HEK293T (cell line): ENCODE measurements around the gene SAFB2.

Experiments used
- CTCF ChIA-PET: fragments of 350-600 bp; formaldehyde crosslinking; extraction: SDS; loops from one replicate; lab custom pipeline; 2021; ENCODE audit warnings: antibody characterized with exemption, inconsistent platforms; lab: Yijun Ruan, JAX
- POLR2A ChIA-PET: fragments of 350-600 bp; formaldehyde crosslinking; extraction: SDS; loops from one replicate; lab custom pipeline; 2020; ENCODE audit warnings: antibody characterized with exemption, inconsistent platforms; lab: Yijun Ruan, JAX
- DNase-seq: peaks from one replicate; pipeline ENCODE4 v3.0.0; 2012; ENCODE audit warnings: mixed read lengths; ENCODE audit errors: extremely low spot score
- ARNT ChIP-seq: fragments of 450-650 bp; IDR thresholded peaks from 2 replicates; pipeline ENCODE4 v1.6.1; 2017; ENCODE audit warnings: mild to moderate bottlenecking
- BHLHE40 ChIP-seq: fragments of 450-650 bp; IDR thresholded peaks from 2 replicates; pipeline ENCODE4 v1.6.1; 2016; ENCODE audit warnings: mild to moderate bottlenecking, moderate library complexity, borderline replicate concordance
- CTBP1 ChIP-seq: fragments of 450-650 bp; IDR thresholded peaks from 2 replicates; pipeline ENCODE4 v1.6.1; 2016; ENCODE audit warnings: borderline replicate concordance
- ELF4 ChIP-seq: fragments of 450-650 bp; IDR thresholded peaks from 2 replicates; pipeline ENCODE4 v1.6.1; 2017; ENCODE audit warnings: antibody characterized with exemption
- FOXA1 ChIP-seq: fragments of 450-650 bp; IDR thresholded peaks from 2 replicates; pipeline ENCODE4 v1.6.1; 2016; ENCODE audit warnings: mild to moderate bottlenecking
- FOXK2 ChIP-seq: fragments of 450-650 bp; IDR thresholded peaks from 2 replicates; pipeline ENCODE4 v1.6.1; 2016; ENCODE audit warnings: mild to moderate bottlenecking
- FOXM1 ChIP-seq: fragments of 450-650 bp; IDR thresholded peaks from 2 replicates; pipeline ENCODE4 v1.6.1; 2017; ENCODE audit warnings: mild to moderate bottlenecking, borderline replicate concordance
- HDGF ChIP-seq: fragments of 450-650 bp; IDR thresholded peaks from 2 replicates; pipeline ENCODE4 v1.6.1; 2017; ENCODE audit warnings: antibody characterized with exemption, borderline replicate concordance
- L3MBTL2 ChIP-seq: fragments of 450-650 bp; conservative IDR thresholded peaks from 2 replicates; pipeline ENCODE4 v1.6.1; 2016; ENCODE audit warnings: mild to moderate bottlenecking
- LEF1 ChIP-seq: fragments of 450-650 bp; IDR thresholded peaks from 2 replicates; pipeline ENCODE4 v1.6.1; 2017; ENCODE audit warnings: mild to moderate bottlenecking, borderline replicate concordance
- NFRKB ChIP-seq: fragments of 450-650 bp; IDR thresholded peaks from 2 replicates; pipeline ENCODE4 v1.6.1; 2016; ENCODE audit warnings: mild to moderate bottlenecking, moderate library complexity
- PKNOX1 ChIP-seq: fragments of 450-650 bp; IDR thresholded peaks from 2 replicates; pipeline ENCODE4 v1.6.1; 2016
- SP1 ChIP-seq: fragments of 450-650 bp; IDR thresholded peaks from 2 replicates; pipeline ENCODE4 v1.6.1; 2017
- SUZ12 ChIP-seq: fragments of 450-650 bp; IDR thresholded peaks from 2 replicates; pipeline ENCODE4 v1.6.1; 2016; ENCODE audit warnings: mild to moderate bottlenecking
- TARDBP ChIP-seq: fragments of 450-650 bp; IDR thresholded peaks from 2 replicates; pipeline ENCODE4 v1.6.1; 2016
- ZNF384 ChIP-seq: fragments of 450-650 bp; IDR thresholded peaks from 2 replicates; pipeline ENCODE4 v1.6.1; 2016

Gene SAFB2

DNA sequence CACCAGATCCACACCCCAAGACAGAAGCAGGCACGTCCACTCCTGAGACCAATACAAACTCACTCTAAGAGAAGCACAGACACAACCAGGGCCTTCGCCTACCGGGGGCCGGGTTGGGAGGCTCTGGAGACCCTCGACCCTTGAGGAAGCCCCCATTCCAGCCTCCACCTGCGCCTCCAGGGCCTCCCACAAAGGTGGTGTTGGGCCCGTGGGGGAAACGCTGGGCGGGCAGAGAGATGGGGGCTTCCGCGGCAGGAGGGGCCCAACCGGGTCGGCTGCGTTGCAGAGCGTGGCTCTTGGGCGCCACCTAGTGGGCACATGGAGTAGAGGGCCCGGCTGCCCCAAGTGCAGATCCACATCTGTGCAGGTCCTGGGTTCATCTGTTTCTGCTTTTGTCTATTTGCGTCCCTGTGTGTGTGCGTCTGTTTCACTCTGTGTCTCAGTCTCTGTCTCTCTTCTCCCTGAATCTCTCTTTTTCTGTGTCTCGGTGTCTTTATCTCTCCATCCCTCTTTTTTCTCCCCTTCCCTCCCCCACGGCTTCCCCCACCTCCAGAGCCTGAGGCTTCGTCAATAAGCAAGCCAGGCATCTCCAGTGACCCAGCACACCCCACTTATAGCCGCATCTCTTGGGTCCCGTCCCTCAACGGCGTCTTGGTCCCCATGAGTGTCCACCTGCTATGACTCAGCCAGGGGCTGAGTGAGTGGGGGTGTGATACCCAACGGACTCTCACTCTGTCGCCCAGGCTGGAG, 44.3 kb downstream of the SAFB2 start:
- ChIA-PET CTCF (interaction anchor here (0.6 to 2.8 kb wide), 2 partner anchors 31 to 1036 kb away, joined by 4 to 10 read pairs; no protein-coding TSS in a partner anchor), POLR2A (no interaction called here)
- TF ChIP-seq PKNOX1 = no peak
- TF ChIP-seq FOXM1 = peak; percentile 68; the same call in 1 of the 2 replicates
- peak; percentile 90 for DNase-seq

DNA sequence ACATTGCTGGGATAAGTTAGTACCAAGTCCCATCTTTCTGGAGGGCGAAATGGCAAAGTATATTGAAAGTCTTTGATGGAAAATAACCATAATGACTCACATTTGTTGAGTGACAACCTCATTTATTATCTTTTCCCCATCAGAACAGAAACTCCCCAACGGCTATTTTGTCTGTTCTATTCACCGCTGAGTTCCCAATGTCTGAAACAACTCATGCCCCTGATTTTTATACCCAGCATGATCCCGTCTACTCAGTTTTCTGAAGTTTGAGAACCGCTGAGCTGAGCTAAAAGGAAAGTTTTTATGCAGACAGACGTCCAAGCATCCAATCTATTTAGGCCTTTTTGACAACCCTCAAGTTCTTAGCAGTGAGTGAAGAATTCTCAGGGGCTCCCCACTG, 47.0 kb downstream of the SAFB2 start:
- POLR2A ChIA-PET = no interaction called here
- CTCF ChIA-PET = no interaction called here
- no peak for DNase-seq
- TF ChIP-seq ARNT = no peak
- no peak for TF ChIP-seq SUZ12
- no peak for TF ChIP-seq NFRKB
- TF ChIP-seq BHLHE40 = no peak
- TF ChIP-seq ZNF384 = no peak
- no peak for TF ChIP-seq ELF4
- no peak for TF ChIP-seq CTBP1
- TF ChIP-seq FOXK2 = no peak
- TF ChIP-seq FOXM1 = no peak

DNA sequence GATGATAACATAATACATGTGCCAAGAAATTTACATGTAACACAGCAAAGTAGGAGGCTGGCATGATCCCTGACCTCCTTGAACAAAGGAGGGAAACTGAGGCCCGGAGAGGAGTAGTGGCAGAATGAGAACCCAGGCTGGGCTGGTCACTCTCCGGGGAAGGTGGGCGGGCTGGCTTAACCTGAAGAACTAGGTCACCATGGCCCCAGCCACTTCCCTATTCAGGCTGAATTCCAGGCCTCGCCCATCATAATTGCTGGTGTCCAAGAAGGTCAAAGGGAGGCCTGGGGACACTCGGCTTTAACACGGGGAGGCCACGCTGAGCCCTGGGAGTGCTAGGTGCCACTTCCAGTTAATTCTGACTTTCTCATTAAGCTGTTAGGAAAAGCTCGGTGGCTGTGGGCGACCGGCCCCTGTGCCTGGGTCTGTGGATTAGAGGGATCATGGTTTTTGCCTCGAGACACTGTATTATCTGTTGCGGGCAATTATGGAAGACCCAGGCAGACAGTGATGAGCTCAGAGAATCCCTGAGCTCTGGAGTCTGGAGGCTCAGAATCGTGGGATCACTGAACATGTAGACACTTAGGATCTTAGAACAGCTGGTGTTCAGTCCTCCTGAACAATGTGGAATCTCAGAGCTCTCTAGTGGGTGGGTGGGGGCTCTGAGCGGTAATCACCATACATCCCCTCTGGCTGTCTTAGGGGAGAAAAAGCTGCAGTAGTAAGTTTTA, 49.9 kb downstream of the SAFB2 start:
- ChIA-PET POLR2A (no interaction called here), CTCF (interaction anchor here (0.5 to 1.6 kb wide), 3 partner anchors 9 to 261 kb away, joined by 3 to 5 read pairs (median 3); no protein-coding TSS in a partner anchor)
- DNase-seq = no peak
- TF ChIP-seq LEF1 (no peak), CTBP1 (no peak), SP1 (no peak), FOXA1 (no peak), HDGF (no peak), ELF4 (no peak), FOXM1 (no peak), L3MBTL2 (no peak), FOXK2 (no peak)

DNA sequence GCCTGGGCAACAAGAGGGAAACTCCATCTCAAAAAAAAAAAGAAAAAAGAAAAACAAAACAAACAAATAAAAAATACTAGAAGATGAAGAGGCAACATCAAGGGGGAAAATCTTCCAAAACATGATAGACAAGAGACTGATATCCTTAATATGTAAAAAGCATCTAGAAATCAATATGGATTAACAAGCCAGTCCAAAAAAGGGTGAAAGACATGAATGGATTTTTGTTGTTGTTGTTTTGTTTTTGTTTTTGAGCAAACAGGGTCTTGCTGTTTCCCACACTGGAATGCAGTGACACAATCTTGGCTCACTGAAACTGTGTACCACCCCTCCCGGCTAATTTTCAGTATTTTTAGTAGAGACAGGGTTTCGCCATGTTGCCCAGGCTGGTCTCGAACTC, 50.8 kb downstream of the SAFB2 start:
- no peak for DNase-seq
- POLR2A ChIA-PET = no interaction called here
- CTCF ChIA-PET = interaction anchor here (1.6 kb wide), 1 partner anchor 8 kb away, joined by 3 read pairs; no protein-coding TSS in a partner anchor
- no peak for TF ChIP-seq SP1
- TF ChIP-seq SUZ12 = no peak
- TF ChIP-seq HDGF = no peak
- no peak for TF ChIP-seq ARNT
- TF ChIP-seq TARDBP = no peak
- TF ChIP-seq FOXM1 = no peak
- TF ChIP-seq CTBP1 = no peak
- TF ChIP-seq FOXK2 = no peak
- no peak for TF ChIP-seq ELF4
- TF ChIP-seq FOXA1 = no peak
- no peak for TF ChIP-seq L3MBTL2
- no peak for TF ChIP-seq PKNOX1
- no peak for TF ChIP-seq LEF1
- TF ChIP-seq ZNF384 = no peak
- TF ChIP-seq NFRKB = no peak
- TF ChIP-seq BHLHE40 = no peak

- no peak for DNase-seq
- POLR2A ChIA-PET = no interaction called here
- CTCF ChIA-PET = no interaction called here
- no peak for TF ChIP-seq ARNT
- no peak for TF ChIP-seq FOXK2
- no peak for TF ChIP-seq BHLHE40
- TF ChIP-seq LEF1 = no peak
- no peak for TF ChIP-seq FOXA1
- no peak for TF ChIP-seq SUZ12
- no peak for TF ChIP-seq NFRKB
Measured at GRCh38 chr19:5567970-5568407, 54.6 kb downstream of the SAFB2 start.

- TF ChIP-seq ELF4 (no peak), ZNF384 (no peak), SP1 (no peak), FOXK2 (no peak), PKNOX1 (no peak)
- DNase-seq = peak; percentile 44
- ChIA-PET CTCF (no interaction called here), POLR2A (no interaction called here)
Measured at GRCh38 chr19:5567360-5567969, 55.1 kb downstream of the SAFB2 start, which contains the start of gene TINCR. Gene TINCR, minus strand, starts transcription at chr19:5567953.
